ENCODE results near the gene RASSF4.

RASSF4 gene

DNA sequence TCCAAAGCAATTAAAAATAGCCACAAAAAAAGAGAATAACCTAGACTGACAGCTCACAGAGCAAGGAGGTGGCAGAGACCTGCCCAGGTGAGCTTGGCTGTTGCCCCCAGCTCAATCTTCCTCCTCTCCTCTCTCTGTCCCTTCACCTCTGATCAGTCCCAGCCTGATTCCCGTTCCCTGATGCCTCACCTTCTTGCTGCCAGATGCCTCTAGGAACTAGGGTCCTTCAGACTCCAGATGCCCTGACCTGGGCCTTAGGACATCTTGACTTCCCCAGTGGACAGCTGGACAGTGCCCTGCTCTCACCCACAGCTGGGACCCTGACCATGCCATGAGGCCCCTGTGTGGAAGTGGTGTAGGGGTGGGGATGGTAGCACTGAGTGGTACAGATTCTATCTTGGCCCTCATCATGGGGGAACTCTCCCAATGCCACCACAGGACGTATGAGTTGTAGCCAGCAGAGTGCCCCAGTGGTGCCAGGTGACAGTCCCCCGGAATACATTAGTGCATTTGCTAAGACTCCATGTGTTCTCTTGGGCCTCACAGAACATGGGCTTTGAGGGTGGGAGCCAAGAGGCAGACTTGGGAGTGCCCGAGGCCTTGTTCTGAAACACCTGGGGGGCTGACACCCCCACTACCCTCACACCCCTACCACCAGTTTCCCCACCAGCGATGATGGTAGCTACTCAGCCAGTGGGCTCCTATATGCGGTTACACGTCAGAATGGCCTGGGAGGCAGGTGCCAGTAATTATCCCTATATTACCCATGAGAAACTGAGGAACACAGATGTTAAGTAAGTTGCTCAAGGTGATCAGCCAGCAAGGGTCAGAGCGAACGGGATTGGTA, 17.0 kb downstream of the RASSF4 start:
- DNase-seq, result no peak

DNA sequence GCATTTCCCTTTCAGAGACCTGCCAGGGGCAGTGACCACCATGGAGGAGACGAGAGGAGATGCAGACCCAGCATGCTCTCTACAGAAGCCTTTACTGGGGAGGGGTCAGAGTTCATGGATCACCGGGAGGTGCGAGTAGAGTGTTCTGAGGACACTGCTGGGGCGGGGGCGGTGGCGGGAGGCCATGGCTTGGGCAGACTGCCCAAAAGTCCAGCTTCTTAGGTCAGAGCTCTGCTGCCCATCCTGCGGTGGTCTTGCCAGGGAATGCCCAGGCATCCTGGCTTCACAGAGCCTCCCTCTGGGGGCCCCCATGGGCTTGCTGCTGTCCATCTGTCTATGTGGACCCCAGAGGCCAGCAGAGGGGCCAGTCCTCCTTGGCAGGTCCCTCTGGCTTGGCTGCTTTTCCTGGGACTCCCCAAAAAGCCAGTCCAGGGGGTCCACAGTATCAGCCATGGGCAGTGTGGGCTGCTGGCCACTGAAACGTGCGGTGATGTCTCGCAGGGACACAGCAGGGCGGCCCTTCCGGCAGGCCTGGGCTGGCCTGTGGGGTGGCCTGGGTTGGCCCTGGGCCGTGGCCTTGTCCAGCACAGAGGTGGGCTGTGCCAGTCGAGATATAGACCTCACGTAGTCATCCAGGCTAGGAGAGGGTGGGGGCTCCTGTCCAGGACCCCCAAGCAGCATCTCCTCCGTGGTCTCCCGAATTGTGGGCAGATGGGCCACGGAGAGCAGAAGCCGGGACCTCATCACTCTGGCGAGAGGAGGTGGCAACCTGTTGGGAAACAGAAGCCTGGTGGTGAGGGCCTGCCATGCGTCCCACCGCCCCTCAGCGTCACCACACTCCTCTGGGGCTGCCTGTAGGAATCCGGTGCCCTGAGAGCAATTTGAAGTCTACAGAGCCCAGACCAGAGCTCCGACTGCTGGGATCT, 17.9 kb downstream of the RASSF4 start:
- DNase-seq, result no peak

DNA sequence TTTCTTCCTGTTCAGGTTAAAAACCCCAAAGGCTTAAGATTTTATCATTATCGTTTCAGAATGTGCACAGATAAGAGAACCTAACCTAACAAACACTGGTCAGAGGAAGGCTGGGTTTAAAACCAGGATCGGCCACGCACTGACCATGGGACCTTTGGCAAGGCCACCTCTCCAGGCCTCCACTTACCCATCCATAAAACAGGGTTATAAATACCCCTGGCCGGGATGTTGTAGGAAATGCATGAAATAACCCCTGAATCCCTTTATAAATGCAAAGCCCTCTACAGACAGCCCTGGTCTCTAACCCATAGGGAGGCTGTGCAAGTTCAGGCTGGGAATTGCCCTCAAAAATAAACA, 18.6 kb downstream of the RASSF4 start:
- no peak for DNase-seq

DNA sequence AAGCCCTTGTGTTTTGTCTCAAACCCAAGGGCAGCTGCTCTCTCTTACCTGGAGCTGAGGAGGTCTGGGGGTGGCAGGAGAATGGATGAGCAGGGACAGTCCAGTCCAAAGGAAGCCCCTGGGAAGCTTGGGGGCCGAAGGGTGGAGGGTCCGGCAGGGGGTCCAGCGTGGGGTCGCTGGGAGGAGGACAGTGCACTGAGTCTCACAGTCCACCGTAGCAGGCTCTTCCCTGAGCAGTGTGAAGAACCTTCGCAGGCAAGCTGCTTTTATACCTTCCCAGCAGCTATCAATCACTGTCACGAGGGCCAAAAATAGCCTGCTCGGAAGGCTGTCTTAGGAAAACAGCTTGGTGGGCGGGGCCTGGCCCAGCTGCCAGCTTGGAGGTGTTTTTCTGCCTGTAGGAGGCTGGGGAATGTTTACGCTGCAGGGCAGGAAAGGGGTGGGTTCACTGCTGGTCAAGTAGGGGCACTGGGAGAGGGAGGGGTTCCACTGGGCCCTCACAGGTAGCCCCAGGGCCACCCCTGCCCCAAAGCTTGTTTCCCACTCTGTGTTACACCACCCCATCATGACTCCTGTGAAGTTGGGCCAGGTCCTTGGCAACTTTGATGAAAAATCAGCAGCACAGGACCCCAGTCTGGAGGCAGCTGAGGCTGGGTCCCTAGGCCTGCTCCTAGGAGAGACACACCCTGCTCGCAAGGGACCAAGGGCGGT, 19.1 kb downstream of the RASSF4 start, which contains the start of gene DEPP1:
Gene DEPP1, minus strand, starts transcription at position 240 of the 711 bp plus-strand sequence. CDS start 779 bp downstream, outside the sequence.
- peak; percentile 85 for DNase-seq

DNA sequence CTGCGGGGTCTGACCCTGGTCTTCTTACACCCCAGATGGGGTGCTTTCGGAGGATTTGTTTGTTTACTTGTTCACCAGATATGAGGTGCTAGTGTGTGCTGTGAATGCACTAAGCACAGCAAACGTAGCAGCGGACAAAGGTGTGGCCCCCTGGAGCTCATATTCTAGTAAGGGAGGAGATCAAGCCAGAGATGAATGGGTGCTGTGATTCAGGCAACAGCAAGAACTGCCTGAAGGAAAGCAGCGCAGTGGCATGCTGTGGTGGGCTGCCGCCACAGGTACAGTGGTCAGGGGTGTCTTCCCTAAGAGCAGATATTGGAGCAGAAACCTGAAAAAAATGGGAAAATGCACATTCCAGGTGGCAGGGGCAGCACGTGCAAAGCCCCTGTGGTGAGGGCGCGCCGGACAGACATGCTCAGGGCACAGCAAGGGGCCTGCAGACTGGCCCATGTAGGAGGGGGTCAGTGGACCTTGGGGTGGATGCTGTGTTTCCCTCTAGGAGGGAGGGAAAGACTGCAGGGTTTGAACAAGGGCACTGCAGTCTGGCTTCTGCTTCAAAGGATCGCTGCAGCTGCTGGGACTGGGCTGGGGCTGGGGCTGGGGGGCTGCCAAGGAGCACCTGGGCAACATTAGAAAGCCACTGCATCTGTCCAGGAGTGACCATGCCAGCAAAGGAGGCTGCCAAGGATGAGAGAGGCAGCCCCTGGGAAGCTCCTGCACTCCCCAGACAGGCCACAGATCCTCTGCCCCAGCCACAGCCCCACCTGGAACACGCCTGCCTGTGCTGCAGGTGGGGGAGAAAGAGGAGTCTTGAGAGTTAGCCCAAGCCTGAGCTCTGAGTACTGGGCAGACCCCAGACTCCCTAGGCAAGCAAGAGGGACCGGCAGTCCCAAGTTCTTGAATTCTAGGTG, 19.9 kb downstream of the RASSF4 start:
- no peak for DNase-seq

DNA sequence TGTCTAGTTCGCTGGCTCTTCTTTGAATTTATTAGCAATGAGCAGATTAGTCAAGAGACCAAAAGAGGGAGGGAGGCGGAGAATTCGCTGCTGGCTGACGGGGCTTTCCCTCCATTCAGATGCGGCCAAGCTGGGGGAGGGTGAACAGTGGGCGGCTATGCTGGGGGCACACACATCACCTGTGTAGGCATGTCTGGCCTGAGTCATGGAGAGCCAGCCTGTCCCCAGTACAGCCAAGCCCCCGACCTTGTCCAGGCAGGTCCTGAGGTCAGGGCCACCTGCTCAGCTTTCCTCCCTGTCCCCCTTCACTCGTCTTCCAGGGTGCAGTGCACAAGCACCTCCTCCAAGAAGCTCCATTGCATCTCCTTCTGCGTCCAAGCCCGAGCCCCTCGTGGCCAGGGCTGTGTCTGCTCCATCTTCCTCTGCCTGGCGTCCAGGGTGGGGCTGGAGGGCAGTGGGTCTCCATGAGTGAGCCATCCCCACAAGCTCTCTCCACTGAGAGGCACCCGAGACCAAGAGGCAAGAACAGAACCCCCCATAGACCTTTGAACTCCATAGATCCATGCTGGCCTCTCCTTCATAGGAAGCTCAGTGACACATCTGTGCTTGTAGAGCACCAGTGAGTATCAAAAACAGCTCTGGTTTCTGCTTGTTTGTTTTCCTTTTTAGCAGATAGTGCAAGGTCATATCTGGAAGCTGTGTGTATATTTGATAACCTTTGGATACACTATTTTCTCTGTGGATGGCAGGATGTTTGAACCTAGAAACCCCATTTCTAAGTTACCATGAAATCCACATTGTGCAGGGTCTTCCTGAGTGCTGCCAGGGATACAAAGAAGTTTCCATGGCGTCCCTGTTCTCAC, 20.9 kb downstream of the RASSF4 start:
- DNase-seq, result no peak

DNA sequence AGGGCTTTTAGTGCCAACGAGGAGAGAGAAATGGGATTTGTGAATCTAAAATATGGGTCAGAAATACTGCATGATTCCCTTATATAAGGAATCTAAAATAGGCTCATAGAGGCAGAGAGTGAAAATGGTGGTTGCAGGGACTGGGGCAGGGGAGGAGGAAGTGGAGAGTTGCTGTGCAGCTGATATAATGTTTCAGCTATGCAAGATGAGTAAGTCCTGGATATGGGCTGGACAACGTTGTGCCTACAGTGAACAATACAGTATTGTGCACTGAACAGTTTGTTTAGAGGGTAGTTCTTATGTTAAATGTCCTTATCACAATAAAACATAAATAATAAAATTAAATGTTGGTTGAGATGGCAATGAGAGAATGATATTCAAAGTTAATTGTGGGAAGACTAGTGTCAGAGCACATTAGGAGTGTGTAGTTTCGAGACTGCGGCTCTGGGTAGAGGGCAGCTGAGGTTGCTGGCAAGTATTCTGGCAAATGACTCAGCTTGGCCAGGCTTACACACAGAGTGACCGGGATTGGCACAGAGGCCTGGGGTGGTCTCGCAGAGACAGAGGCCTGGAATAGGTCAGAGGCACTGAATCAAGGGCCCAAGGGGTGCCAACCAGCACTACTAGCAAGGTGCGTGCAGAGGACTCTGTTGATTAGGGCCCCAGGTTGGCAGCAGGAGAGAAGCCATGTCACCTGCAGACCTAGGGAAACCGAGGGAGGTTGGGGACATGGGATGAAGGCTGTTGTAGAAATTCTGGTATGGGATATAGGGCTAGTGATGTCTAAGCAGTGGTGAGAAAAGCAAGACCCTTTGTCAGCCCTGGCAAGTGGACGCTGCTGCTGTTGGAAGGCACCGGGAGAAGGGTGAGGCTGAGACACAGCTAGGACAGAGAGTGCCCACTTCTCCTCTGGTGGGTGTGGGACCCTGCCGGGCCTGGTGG, 21.8 kb downstream of the RASSF4 start:
- no peak for DNase-seq

DNA sequence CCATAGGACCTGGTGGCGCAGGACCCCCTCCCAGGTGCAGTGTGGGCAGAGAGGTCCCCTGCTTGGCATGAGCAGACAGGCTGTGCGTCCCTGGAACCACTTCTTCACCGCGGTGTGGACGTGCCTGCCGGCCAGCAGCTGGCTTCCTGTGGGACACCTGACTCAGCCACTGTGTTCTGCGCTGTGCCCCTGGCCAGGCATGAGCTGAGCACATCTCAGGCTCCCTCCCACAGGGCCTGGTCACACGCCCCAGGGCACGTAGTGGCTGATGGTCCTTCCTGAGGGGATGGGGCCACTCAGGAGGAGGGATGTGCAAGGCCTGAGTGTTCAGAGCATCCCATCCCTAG, 22.5 kb downstream of the RASSF4 start:
- DNase-seq, result peak; percentile 25

DNA sequence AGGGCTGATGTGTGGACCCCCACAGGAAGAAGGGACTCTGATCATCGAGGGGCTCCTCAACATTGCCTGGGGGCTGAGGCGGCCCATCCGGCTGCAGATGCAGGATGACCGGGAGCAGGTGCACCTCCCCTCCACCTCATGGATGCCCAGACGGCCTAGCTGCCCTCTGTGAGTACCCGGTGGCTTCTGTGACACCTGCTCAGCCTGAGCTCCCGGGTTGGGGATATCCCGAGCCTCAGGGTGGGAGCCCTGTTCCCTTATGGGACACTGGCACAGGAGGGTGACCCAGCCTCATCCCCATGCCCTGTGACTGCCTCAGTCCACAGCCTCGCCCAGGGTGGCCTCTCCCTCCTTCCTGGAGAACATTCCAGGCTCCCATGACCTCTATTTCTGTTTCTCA, 22.9 kb downstream of the RASSF4 start:
- no peak for DNase-seq

DNA sequence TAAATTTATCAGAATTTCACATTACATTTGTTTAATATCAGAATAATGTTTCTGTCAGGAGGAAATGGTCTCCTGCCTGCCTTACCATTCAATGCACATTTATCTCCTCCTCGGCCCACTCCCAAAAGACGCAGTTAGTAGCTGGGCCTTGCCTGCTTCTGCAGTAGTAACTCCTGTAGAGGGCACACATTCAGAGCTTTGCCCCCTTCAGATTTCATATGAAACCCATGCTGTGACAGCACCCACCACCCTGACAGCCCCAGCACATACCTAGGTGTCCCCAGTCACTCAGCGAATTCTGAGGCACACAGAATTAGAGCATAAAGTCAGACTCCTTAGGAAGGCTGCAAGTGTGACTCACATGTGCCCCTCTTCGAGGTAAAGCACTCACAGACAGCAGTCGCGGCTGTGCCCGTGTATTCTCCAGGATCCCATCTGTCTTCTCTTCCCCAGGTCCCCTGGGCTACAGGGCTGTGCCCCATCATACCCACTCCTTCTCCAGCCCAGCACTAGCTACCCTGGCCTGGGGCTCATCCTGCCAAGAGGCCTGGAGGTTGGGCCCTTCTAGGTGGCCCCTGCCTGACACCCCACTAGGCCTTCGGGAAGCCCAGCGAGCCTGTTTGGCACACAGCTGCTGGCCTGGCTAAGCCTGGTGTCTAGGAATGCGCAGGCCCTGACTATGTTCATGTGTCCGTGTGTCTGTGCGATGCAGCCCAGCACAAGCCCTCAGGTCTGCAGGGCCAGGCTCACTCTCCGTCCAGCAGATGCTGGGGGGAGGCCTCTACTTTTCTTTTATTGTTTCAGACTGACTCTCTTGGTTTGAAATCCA, 23.7 kb downstream of the RASSF4 start:
- no peak for DNase-seq

DNA sequence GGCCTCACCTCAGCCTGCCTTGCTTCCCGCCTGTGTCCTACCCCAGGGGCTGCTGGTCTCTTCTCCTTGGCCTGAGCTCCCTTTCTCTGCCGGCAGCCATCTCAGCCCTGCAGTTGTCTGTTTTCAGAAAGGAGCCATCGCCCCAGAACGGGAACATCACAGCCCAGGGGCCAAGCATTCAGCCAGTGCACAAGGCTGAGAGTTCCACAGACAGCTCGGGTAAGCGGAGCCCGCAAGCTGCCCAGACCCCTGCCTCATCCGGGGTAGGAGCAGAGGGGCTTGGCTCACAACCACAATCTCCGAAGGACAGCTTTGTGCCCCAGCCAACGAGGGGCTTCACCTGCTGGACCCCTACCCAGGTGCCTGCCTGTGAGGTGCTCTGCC, 24.3 kb downstream of the RASSF4 start:
- no peak for DNase-seq

DNA sequence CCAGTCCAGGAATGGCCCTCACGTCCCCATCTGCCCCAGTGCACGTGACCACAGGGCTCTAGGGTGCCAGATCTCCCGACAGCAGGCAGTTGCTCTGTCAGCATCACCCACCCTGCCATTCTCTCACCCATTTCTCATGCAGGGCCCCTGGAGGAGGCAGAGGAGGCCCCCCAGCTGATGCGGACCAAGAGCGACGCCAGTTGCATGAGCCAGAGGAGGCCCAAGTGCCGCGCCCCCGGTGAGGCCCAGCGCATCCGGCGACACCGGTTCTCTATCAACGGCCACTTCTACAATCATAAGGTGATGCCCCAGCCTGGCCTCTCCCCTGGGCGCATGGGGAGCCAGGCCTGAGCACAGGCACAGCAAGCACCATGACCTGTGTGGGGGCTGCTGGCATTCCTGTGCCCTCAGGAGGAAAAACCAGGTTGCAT, 25.1 kb downstream of the RASSF4 start:
- no peak for DNase-seq

DNA sequence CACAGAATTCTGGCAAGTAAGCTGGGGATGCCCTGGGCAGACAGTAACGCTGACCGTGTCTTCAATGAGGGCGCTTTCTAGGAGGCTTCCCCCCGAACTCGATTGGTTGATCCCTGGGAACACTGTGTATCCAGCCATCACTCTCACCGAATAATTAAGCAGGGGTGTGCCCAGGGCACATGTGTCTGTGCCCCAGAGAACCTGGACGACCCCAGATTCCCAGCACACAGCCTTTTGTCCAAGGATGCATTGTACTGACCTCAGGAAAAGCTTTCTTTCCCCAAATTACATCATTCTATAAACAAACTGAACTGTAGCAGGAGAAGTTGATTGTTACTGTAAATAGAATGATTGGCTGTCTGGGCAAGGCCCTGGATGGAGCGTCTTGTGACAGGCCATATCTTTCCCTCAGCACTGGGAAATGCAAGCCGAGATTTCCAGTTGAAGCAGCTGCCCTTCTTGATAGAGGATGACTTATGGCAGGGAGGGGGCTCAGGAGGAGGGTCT, 25.6 kb downstream of the RASSF4 start:
- DNase-seq, result no peak

DNA sequence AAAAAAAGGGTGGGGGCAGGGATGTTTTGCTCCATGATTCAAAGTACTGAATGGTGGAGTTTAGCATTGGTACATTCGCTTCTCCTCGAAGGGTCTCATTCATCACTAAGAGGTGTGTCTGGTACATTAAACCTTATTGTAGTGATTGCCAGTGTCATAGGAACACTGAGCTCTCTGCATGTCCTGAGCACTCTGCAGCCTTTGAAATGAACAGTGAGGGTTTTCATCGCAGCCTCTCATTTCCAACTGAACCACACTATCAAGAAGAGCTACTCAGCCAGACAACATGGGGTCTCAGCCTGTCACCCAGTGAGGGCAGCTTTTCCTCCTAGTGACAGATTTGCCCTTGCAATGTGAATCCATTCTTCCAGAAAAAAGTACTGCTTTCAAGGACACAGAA, 26.6 kb downstream of the RASSF4 start:
- DNase-seq, result no peak

DNA sequence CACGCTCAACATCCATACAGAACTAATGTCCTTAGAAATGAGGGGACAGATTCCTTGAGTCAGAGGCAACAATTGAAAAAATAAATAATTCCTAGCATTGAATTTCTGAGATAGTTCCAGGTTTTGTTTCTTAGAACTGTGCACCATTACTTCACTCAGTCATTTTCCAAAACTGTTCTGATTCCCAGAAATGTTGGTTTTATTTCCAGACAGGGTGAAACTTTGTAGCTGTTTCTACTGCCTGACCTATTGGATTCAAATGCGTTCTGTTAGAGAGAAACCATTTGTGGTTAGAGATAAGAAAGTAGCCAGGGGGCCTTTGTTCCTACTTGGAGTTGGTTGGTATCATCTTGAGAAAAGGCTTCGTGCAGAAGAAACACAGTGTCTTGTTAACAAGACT, 27.1 kb downstream of the RASSF4 start:
- no peak for DNase-seq

DNA sequence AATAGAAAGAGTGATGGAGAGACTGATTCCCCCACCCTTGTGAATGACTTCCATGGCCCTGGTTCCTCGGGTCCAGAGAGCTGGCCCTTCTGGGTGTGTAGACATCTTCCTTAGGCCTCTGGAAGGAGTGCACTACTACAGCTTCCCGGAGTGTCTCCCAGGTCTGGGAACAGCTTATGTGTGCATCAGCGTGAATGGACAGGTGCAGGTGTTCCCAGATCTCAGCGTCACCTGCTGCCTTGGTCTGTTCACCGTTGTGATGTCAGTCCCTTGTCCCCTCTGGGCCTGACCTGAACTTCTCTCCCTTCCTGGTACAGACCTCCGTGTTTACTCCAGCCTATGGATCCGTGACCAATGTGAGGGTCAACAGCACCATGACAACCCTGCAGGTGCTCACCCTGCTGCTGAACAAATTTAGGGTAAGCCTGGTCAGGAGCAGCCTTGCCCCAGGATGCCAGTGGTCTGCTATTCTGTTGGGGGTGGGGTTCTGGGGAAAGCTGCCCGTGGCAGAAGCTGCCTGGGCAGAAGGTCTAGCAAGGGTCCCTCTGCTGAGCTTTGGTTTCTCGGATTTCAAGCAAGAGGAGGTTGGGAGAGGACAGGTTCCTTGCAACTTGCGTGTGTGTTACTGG, 29.5 kb downstream of the RASSF4 start:
- no peak for DNase-seq

DNA sequence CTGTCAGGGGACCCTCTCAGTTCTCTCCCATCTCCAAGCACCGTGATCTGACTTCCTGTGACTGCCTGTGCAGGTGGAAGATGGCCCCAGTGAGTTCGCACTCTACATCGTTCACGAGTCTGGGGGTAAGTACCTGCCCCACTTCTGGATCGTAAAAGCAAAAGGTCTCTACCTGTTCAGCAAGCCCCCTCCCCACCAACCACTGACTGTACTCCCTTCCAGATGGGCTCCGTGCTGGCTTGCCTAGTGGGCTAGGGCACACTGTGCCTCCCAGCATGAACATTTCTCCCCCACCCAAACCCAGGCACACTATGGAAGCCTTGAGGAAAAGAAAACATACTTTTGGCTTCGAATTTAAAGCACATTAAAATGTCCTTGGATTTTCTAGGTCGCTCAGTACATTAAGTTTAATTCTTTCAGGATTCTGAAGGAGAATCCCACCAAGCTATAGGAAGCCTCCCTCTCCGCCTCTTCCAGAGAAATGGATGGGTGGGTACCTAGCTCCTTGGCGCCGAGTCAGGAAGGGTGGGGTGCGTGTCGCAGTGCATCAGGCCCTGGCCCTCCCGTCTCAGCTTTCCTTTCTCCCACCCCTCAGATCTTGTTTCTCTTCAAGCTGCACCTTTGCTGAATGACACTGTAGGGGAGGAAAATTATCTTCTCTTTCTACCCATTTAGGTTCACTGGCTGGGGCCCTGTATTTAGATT, 30.1 kb downstream of the RASSF4 start:
- DNase-seq, result no peak

DNA sequence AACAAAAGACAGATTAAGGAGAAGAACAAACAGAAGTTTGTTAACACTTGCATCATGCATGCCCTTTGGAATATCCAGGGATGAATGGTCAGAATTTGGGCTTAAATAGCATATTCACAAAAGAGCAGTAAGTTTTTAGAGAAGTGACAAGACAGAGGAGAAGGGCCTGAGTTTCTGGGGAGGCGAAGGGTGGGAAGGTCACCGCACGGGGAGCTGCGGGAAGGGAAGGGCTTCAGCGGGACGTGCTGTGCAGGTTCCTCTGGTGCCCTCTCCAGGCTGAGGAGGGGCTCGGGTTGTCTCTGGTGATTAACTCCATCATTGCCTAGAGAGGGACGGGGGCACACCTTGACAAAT, 30.7 kb downstream of the RASSF4 start:
- no peak for DNase-seq

Measured in retina (tissue), 1 donor.